Esophagus muscularis mucosa (tissue), 4 donors: ENCODE results near the gene TAF7L. TPM values are rescaled to one million over a fixed set of nuclear protein-coding genes. Genes with fewer than 3 reads are reported as not detected.

ENCODE experiments used
- DNase-seq: peaks from one replicate; pipeline ENCODE4 v3.0.0-alpha.2; 2017; ENCODE audit errors: extremely low spot score
- H3K27ac ChIP-seq, 4 donors: fragments of 200-600 bp; sonication (generic); replicated peaks in 1 of 4; 1 replicate in 3 of 4; 2 replicates in 1 of 4; pipeline ENCODE4 v1.5.1; 2016 to 2019; ENCODE audit warnings: mild to moderate bottlenecking in 1 of 4
- H3K27me3 ChIP-seq, 4 donors: fragments of 200-600 bp; sonication (generic); one replicate each; pipeline versions ENCODE4 v1.5.1 to v1.6.0; 2016 to 2019
- H3K36me3 ChIP-seq, 4 donors: fragments of 200-600 bp; sonication (generic); one replicate each; pipeline ENCODE4 v1.5.1; 2016 to 2019
- H3K4me1 ChIP-seq, 4 donors: fragments of 200-600 bp; sonication (generic); one replicate each; pipeline ENCODE4 v1.5.1; 2016 to 2019
- H3K4me3 ChIP-seq, 4 donors: fragments of 200-600 bp; sonication (generic); 1 replicate in 2 of 4; 2 replicates in 2 of 4; pipeline ENCODE4 v1.5.1; 2016 to 2019; ENCODE audit warnings: mild to moderate bottlenecking in 4 of 4, moderate library complexity in 1 of 4
- H3K9me3 ChIP-seq, 4 donors: fragments of 200-600 bp; sonication (generic); 1 replicate in 3 of 4; 2 replicates in 1 of 4; pipeline ENCODE4 v1.5.1; 2016 to 2019
- EP300 ChIP-seq: sonication (generic); formaldehyde crosslinking; IDR thresholded peaks from one replicate; pipeline ENCODE4 v1.6.1; 2017; ENCODE audit warnings: antibody characterized with exemption
- POLR2A ChIP-seq: fragments of 450-650 bp; IDR thresholded peaks from one replicate; pipeline ENCODE4 v1.6.1; 2017; ENCODE audit warnings: antibody characterized with exemption, moderate library complexity, mild to moderate bottlenecking, low read depth
- POLR2AphosphoS5 ChIP-seq, 2 donors: sonication (generic); formaldehyde crosslinking; IDR thresholded peaks; one replicate each; pipeline ENCODE4 v1.6.1; 2017; ENCODE audit warnings: antibody characterized with exemption in 2 of 2
- WGBS: methylation state at CpG from one replicate; pipeline ENCODE4 v1.1.5; 2018; 5-methylcytosine and 5-hydroxymethylcytosine counted together
- intact Hi-C: fragments of 100-400 bp; cut with DNase I; formaldehyde crosslinking; loops from one replicate; pipeline ENCODE4 v1.15.1; 2023
- total RNA-seq, 4 donors: library from RNA; depleted of rRNA; stranded (reverse); fragments of >200 nt; gene quantifications; one replicate each; pipeline versions ENCODE4 v1.1.0 to v1.2.1, GENCODE V29; 2016
- TF ChIP-seq, protein P1 (sequence below), 3 experiments: fragments of 200-600 bp in 2 of 3; fragments of 450-650 bp in 1 of 3; sonication (generic) in 2 of 3; IDR thresholded peaks; one replicate each; pipeline ENCODE4 v1.5.1; 2017 to 2019; ENCODE audit warnings: antibody characterized with exemption in 3 of 3, mild to moderate bottlenecking in 2 of 3, moderate library complexity in 1 of 3

The TAF7L gene
- total RNA-seq, 4 donors from 2014 or later, result 0.13 TPM; not detected in 3

DNA sequence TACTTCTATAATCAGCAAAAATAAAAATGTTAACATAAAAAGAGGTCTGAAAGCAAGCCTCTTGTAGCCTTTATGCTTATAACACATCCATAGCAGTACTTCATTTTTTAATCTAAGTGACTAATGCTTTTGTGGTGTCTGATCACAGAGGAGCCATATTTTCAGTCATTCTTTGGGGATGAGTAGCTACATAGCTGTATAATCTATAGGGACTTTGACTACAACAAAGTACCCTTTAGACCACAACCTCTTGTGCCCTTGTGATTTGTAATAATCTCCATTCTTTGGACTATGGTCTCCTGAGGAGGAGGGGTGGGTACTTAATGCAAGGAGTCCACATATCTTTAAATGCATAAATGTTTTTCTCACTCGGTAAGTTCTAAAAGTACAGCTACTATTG lies 62.0 kb downstream of the TAF7L start:
- WGBS, result 92% methylated on average over 1 of the region's 1 CpG
- H3K36me3 ChIP-seq, result no peaks in the 10 kb centered on the region
- H3K4me1 ChIP-seq, result no peaks in the 10 kb centered on the region
- no peak overlapping the region for H3K27ac ChIP-seq
- no peak for DNase-seq
- no peak overlapping the region for H3K4me3 ChIP-seq
- no peaks in the 10 kb centered on the region for H3K9me3 ChIP-seq
- H3K27me3 ChIP-seq, result no peaks in the 10 kb centered on the region
- TF ChIP-seq, protein P1, sequence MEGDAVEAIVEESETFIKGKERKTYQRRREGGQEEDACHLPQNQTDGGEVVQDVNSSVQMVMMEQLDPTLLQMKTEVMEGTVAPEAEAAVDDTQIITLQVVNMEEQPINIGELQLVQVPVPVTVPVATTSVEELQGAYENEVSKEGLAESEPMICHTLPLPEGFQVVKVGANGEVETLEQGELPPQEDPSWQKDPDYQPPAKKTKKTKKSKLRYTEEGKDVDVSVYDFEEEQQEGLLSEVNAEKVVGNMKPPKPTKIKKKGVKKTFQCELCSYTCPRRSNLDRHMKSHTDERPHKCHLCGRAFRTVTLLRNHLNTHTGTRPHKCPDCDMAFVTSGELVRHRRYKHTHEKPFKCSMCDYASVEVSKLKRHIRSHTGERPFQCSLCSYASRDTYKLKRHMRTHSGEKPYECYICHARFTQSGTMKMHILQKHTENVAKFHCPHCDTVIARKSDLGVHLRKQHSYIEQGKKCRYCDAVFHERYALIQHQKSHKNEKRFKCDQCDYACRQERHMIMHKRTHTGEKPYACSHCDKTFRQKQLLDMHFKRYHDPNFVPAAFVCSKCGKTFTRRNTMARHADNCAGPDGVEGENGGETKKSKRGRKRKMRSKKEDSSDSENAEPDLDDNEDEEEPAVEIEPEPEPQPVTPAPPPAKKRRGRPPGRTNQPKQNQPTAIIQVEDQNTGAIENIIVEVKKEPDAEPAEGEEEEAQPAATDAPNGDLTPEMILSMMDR (IDR thresholded peaks at IDR 0.05), result no peak
- TF ChIP-seq POLR2AphosphoS5 (IDR thresholded peaks at IDR 0.05) (no peak), POLR2A (no peak), EP300 (no peak)
- intact Hi-C loops, result no loop called here

DNA sequence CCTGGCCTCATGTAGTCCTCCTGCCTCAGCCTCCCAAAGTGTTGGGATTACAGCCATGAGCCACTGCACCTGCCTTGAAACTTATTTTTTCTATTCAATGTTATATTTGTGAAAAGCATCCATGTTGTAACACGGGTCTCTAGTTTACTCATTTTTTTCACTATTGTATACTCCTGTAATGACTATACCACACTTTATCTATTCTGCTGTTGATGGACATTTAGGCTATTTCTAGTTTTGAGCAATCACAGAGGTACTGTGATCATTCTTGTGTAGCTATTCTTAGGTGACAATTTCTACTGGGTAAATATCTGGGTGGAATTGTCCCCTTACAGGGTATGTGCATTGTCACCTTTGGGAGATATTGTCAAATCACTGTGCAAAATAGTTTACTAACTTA lies 67.9 kb downstream of the TAF7L start:
- no peaks in the 10 kb centered on the region for H3K9me3 ChIP-seq
- no peaks in the 10 kb centered on the region for H3K27me3 ChIP-seq
- H3K4me3 ChIP-seq, result no peak overlapping the region
- H3K4me1 ChIP-seq, result no peaks in the 10 kb centered on the region
- 56% methylated on average over 1 of the region's 1 CpG for WGBS
- no peaks in the 10 kb centered on the region for H3K36me3 ChIP-seq
- intact Hi-C loops, result no loop called here
- DNase-seq, result no peak
- no peak for TF ChIP-seq EP300
- no peak for TF ChIP-seq POLR2A
- TF ChIP-seq POLR2AphosphoS5 (IDR thresholded peaks at IDR 0.05), result no peak
- TF ChIP-seq, protein P1 (IDR thresholded peaks at IDR 0.05), result no peak
- H3K27ac ChIP-seq, result no peak overlapping the region

DNA sequence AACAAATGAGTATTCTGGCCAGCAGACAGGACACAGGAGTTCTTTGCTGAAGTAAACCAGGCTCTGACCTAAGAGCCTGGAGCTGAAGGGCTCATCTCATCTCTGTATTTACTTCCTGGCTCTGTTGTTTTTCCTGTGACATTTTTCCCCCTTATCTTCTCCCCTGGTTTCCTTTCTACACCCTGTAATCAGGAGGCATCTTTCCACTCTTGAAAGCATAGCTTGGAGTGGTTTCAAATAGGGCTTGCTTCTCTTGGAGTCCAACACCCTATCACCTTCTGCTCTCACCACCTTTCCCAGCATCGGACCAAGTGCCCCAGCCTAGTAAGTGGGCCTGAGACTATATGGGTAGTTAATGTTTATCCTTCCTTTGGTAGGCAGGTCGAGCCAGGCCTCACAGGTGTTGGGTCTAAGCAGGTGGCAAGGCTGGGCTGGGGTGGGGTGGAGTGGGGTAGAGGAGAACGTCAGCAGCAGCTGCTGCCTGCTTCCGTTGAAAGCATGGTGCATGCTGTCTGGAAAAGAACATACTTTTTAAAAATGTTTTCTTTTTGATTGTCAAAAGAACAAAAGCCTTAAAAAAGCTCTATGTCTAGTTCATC lies 70.4 kb downstream of the TAF7L start:
- H3K9me3 ChIP-seq, result no peaks in the 10 kb centered on the region
- no peaks in the 10 kb centered on the region for H3K36me3 ChIP-seq
- DNase-seq, result no peak
- no peaks in the 10 kb centered on the region for H3K4me1 ChIP-seq
- H3K27me3 ChIP-seq, result no peaks in the 10 kb centered on the region
- intact Hi-C loops, result no loop called here
- H3K27ac ChIP-seq, result no peak overlapping the region
- TF ChIP-seq EP300 (no peak), POLR2AphosphoS5 (IDR thresholded peaks at IDR 0.05) (no peak), POLR2A (no peak)
- TF ChIP-seq, protein P1 (IDR thresholded peaks at IDR 0.05), result no peak
- 59% methylated on average over 4 of the region's 4 CpGs for WGBS
- no peak overlapping the region for H3K4me3 ChIP-seq

DNA sequence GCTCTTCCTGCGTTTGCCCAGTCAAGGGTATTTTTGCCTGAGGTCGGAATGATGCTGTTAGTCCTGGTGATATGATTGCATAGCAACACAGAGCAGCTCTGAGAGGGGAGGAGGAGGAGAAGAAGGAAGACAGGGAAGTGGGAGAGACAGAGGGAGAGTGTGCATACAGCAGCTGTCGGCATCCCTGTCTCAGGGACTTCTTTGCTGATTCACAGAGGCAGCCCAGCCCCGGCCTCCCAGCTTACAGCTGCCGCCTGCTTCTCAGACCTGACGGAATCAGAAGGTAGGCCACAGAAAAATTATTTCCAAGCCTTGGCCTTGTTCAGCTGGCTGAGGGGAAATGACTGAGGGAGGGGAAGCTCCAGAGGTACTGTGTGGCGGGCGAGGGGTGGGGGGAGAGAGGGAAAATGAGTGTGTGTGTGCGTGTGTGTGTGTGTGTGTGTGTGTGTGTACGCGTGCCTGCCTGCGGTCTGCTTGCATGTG lies 71.2 kb downstream of the TAF7L start:
- Histone ChIP-seq H3K4me3 (no peak overlapping the region), H3K4me1 (no peaks in the 10 kb centered on the region), H3K27me3 (no peaks in the 10 kb centered on the region), H3K36me3 (no peaks in the 10 kb centered on the region), H3K9me3 (no peaks in the 10 kb centered on the region), H3K27ac (no peak overlapping the region)
- no peak for TF ChIP-seq POLR2AphosphoS5 (IDR thresholded peaks at IDR 0.05)
- no peak for TF ChIP-seq POLR2A
- TF ChIP-seq, protein P1 (IDR thresholded peaks at IDR 0.05), result no peak
- no peak for TF ChIP-seq EP300
- DNase-seq, result no peak
- intact Hi-C loops, result no loop called here
- 55% methylated on average over 11 of the region's 12 CpGs for WGBS
